SK-N-SH (cell line): ENCODE results near the gene CABLES2. TPM values are rescaled to one million over a fixed set of nuclear protein-coding genes. Genes with fewer than 3 reads are reported as not detected.

ENCODE experiments used
- CTCF ChIA-PET: fragments of 300-600, 350-600 bp; formaldehyde crosslinking; extraction: SDS; loops from one replicate; lab custom pipeline; 2021; lab: Yijun Ruan, JAX
- POLR2A ChIA-PET: fragments of 350-600 bp; sonication (Branson Sonifier 250); formaldehyde crosslinking; extraction: SDS; loops from one replicate; lab custom pipeline; 2020; ENCODE audit warnings: antibody characterized with exemption, inconsistent platforms; lab: Yijun Ruan, JAX
- DNase-seq: peaks from one replicate; pipeline ENCODE4 v3.0.0; 2012
- H2AFZ ChIP-seq: fragments of 200-600 bp; sonication (generic); 2 replicates; pipeline ENCODE4 v1.8.1; 2016; ENCODE audit warnings: antibody characterized with exemption, mild to moderate bottlenecking, low read depth
- H3F3A ChIP-seq: fragments of 200-600 bp; sonication (generic); replicated peaks from 2 replicates; pipeline ENCODE3; 2016; ENCODE audit warnings: antibody characterized with exemption, mild to moderate bottlenecking; ENCODE audit not compliant: insufficient read depth
- H3K27ac ChIP-seq, 2 experiments: fragments of 200-500 bp in 1 of 2; fragments of 200-600 bp in 1 of 2; sonication (Bioruptor generic) in 1 of 2; sonication (generic), shearing (Covaris generic) in 1 of 2; 2 replicates each; pipeline versions ENCODE4 v1.5.1 to v1.6.1; 2014 to 2016; ENCODE audit warnings: low read depth in 2 of 2, inconsistent platforms in 1 of 2, low read length in 1 of 2, mild to moderate bottlenecking in 1 of 2, mixed read lengths in 1 of 2
- H3K27me3 ChIP-seq: fragments of 200-600 bp; sonication (generic), shearing (Covaris generic); 2 replicates; pipeline ENCODE4 v1.6.1; 2016; ENCODE audit warnings: mixed run types; ENCODE audit not compliant: insufficient read depth
- H3K36me3 ChIP-seq, 2 experiments: fragments of 200-500 bp in 1 of 2; fragments of 200-600 bp in 1 of 2; sonication (Bioruptor generic) in 1 of 2; sonication (generic) in 1 of 2; replicated peaks in 1 of 2; 2 replicates each; pipeline versions ENCODE3 to v1.5.1; 2014 to 2016; ENCODE audit warnings: low read length in 1 of 2, mild to moderate bottlenecking in 1 of 2; ENCODE audit not compliant: insufficient read depth in 2 of 2, control insufficient read depth in 1 of 2
- H3K4me1 ChIP-seq, 2 experiments: fragments of 200-500 bp in 1 of 2; fragments of 200-600 bp in 1 of 2; sonication (Bioruptor generic) in 1 of 2; sonication (generic), shearing (Covaris generic) in 1 of 2; 2 replicates each; pipeline versions ENCODE4 v1.5.1 to v1.6.1; 2014 to 2016; ENCODE audit warnings: low read depth in 1 of 2, low read length in 1 of 2, mixed run types in 1 of 2; ENCODE audit not compliant: insufficient read depth in 2 of 2, control insufficient read depth in 1 of 2
- H3K4me2 ChIP-seq: fragments of 200-600 bp; sonication (generic), shearing (Covaris generic); 2 replicates; pipeline ENCODE4 v1.6.1; 2017; ENCODE audit warnings: mixed run types
- H3K4me3 ChIP-seq, 2 experiments: fragments of 200-500 bp in 1 of 2; fragments of 200-600 bp in 1 of 2; sonication (Bioruptor generic) in 1 of 2; sonication (generic), shearing (Covaris generic) in 1 of 2; 2 replicates each; pipeline versions ENCODE4 v1.5.1 to v1.8.1; 2014 to 2016; ENCODE audit warnings: low read depth in 2 of 2, inconsistent platforms in 1 of 2, low read length in 1 of 2, mild to moderate bottlenecking in 1 of 2, mixed read lengths in 1 of 2, moderate library complexity in 1 of 2
- H3K79me2 ChIP-seq: fragments of 200-600 bp; sonication (generic); 2 replicates; pipeline ENCODE4 v1.8.1; 2017; ENCODE audit warnings: mild to moderate bottlenecking; ENCODE audit not compliant: insufficient read depth
- H3K9ac ChIP-seq: fragments of 200-600 bp; sonication (generic); 2 replicates; pipeline ENCODE4 v1.6.1; 2017; ENCODE audit warnings: mixed run types
- H3K9me2 ChIP-seq: fragments of 200-600 bp; sonication (generic); 2 replicates; pipeline ENCODE4 v1.6.1; 2017; ENCODE audit warnings: mixed run types
- H3K9me3 ChIP-seq: fragments of 200-600 bp; sonication (generic); 2 replicates; pipeline ENCODE4 v1.6.1; 2017; ENCODE audit warnings: mixed run types, mild to moderate bottlenecking, moderate library complexity
- H4K20me1 ChIP-seq: fragments of 200-600 bp; sonication (generic); 2 replicates; pipeline ENCODE4 v1.6.1; 2017; ENCODE audit warnings: mild to moderate bottlenecking, mixed run types; ENCODE audit not compliant: insufficient read depth
- CTCF ChIP-seq: fragments of 200-600 bp; sonication (generic); IDR thresholded peaks from 2 replicates; pipeline ENCODE4 v1.6.1; 2017; ENCODE audit warnings: antibody characterized with exemption, mild to moderate bottlenecking, moderate library complexity
- EP300 ChIP-seq, 2 experiments: IDR thresholded peaks; 2 replicates each; pipeline versions ENCODE4 v1.4.0 to v1.6.1; 2012; ENCODE audit warnings: borderline replicate concordance in 1 of 2, low read depth in 1 of 2, low read length in 1 of 2
- FOXJ3 ChIP-seq: sonication (generic); formaldehyde crosslinking; IDR thresholded peaks from 2 replicates; pipeline ENCODE4 v1.5.1; 2020; ENCODE audit warnings: mild to moderate bottlenecking, missing genetic modification reagents
- FOXM1 ChIP-seq: IDR thresholded peaks from 2 replicates; pipeline ENCODE4 v1.4.0; 2012; ENCODE audit warnings: low read depth, mild to moderate bottlenecking
- IRF3 ChIP-seq: fragments of 150-350 bp; IDR thresholded peaks from 2 replicates; pipeline ENCODE4 v1.6.1; 2016; ENCODE audit warnings: mild to moderate bottlenecking, low read depth, low read length
- MAX ChIP-seq: IDR thresholded peaks from 2 replicates; pipeline ENCODE4 v1.4.0; 2012; ENCODE audit warnings: low read depth
- MEF2A ChIP-seq: IDR thresholded peaks from 2 replicates; pipeline ENCODE4 v1.4.0; 2012; ENCODE audit warnings: low read depth, borderline replicate concordance
- MXI1 ChIP-seq: IDR thresholded peaks from 2 replicates; pipeline ENCODE4 v1.6.1; 2012; ENCODE audit warnings: mild to moderate bottlenecking, low read depth, low read length, improper control_type of control experiment
- NFIC ChIP-seq: IDR thresholded peaks from 2 replicates; pipeline ENCODE4 v1.4.0; 2012; ENCODE audit warnings: borderline replicate concordance
- NRF1 ChIP-seq: IDR thresholded peaks from 2 replicates; pipeline ENCODE4 v1.6.1; 2012; ENCODE audit warnings: low read depth, mild to moderate bottlenecking, low read length
- PBX3 ChIP-seq: IDR thresholded peaks from 2 replicates; pipeline ENCODE4; 2012
- POLR2AphosphoS5 ChIP-seq: IDR thresholded peaks from 2 replicates; pipeline ENCODE4 v1.6.1; 2012; ENCODE audit warnings: low read depth, low read length
- RAD21 ChIP-seq: IDR thresholded peaks from 2 replicates; pipeline ENCODE4 v1.6.1; 2012; ENCODE audit warnings: mild to moderate bottlenecking, low read length
- RCOR1 ChIP-seq: fragments of 150-350 bp; IDR thresholded peaks from 2 replicates; pipeline ENCODE4 v1.6.1; 2017; ENCODE audit warnings: antibody characterized with exemption, low read length
- RXRA ChIP-seq: IDR thresholded peaks from 2 replicates; pipeline ENCODE4 v1.4.0; 2012; ENCODE audit warnings: low read depth, mild to moderate bottlenecking, borderline replicate concordance
- SIN3A ChIP-seq: IDR thresholded peaks from 2 replicates; pipeline ENCODE4 v1.6.1; 2012; ENCODE audit warnings: low read depth, mild to moderate bottlenecking, low read length, moderate library complexity, borderline replicate concordance
- SMC3 ChIP-seq: IDR thresholded peaks from 2 replicates; pipeline ENCODE4 v1.6.1; 2012; ENCODE audit warnings: low read depth, low read length, improper control_type of control experiment
- TEAD4 ChIP-seq: IDR thresholded peaks from 2 replicates; pipeline ENCODE4 v1.4.0; 2012; ENCODE audit warnings: mild to moderate bottlenecking, borderline replicate concordance; ENCODE audit not compliant: insufficient read depth
- USF1 ChIP-seq: IDR thresholded peaks from 2 replicates; pipeline ENCODE4 v1.4.0; 2012; ENCODE audit warnings: low read depth, borderline replicate concordance
- YY1 ChIP-seq: IDR thresholded peaks from 2 replicates; pipeline ENCODE4 v1.4.0; 2012; ENCODE audit warnings: low read depth, mild to moderate bottlenecking
- WGBS: methylation state at CpG from one replicate; pipeline ENCODE4 v1.1.6; 2017; ENCODE audit warnings: low lambda C conversion rate; 5-methylcytosine and 5-hydroxymethylcytosine counted together
- polyA plus RNA-seq, 3 experiments: library from polyadenylated mRNA; depleted of rRNA; stranded (reverse); fragments of >200 nt; gene quantifications; 2 replicates each; pipeline ENCODE4 v1.2.3, GENCODE V29; 2012

Gene CABLES2
- polyA plus RNA-seq, 1 of the 3 experiments (the other 2 are of a cell fraction), result 4.8 TPM

- peak overlapping the region in 1 of 2 experiments; percentile 43; a peak in 1 of 4 replicates for H3K27ac ChIP-seq
- H3K4me1 ChIP-seq, result peaks cover 0 to 40% of the 10 kb centered on the region in 2 experiments; a peak in 1 of 4 replicates
- peaks cover 10% of the 10 kb centered on the region; the same call in 1 of the 2 replicates for H3K79me2 ChIP-seq
- no peaks in the 10 kb centered on the region for H3F3A ChIP-seq
- no peaks in the 10 kb centered on the region for H3K27me3 ChIP-seq
- H3K9ac ChIP-seq, result no peak overlapping the region
- no peaks in the 10 kb centered on the region for H3K9me3 ChIP-seq
- CTCF ChIA-PET, result interaction anchor here (1.0 to 1.5 kb wide), 6 partner anchors 12 to 405 kb away, joined by 3 to 5 read pairs (median 4); partner anchors contain the start of gene ADRM1
- H2AFZ ChIP-seq, result no peak overlapping the region
- H4K20me1 ChIP-seq, result peaks cover 5% of the 10 kb centered on the region; the same call in 1 of the 2 replicates
- 79% methylated on average over 4 of the region's 23 CpGs for WGBS
- no peak overlapping the region for H3K4me2 ChIP-seq
- H3K36me3 ChIP-seq, result no peaks in the 10 kb centered on the region
- H3K4me3 ChIP-seq, result no peak overlapping the region
- no peaks in the 10 kb centered on the region for H3K9me2 ChIP-seq
- no peak for TF ChIP-seq NFIC
- no peak for TF ChIP-seq IRF3
- no peak for TF ChIP-seq RXRA
- no peak for TF ChIP-seq PBX3
- TF ChIP-seq EP300 (IDR thresholded peaks at IDR 0.05; ENCODE audit: borderline replicate concordance in 1 of 2, low read depth in 1 of 2, low read length in 1 of 2), result no peak
- TF ChIP-seq TEAD4, result no peak
- TF ChIP-seq RCOR1, result no peak
- no peak for TF ChIP-seq SIN3A
- TF ChIP-seq CTCF, result no peak
- TF ChIP-seq FOXJ3 (CRISPR knock-in tag), result no peak
- no peak for TF ChIP-seq NRF1
- TF ChIP-seq FOXM1, result no peak
- no peak for TF ChIP-seq MAX
- TF ChIP-seq SMC3, result no peak
- no peak for TF ChIP-seq MEF2A
- no peak for TF ChIP-seq USF1
- no peak for TF ChIP-seq MXI1
- TF ChIP-seq YY1, result no peak
- no peak for TF ChIP-seq RAD21
- TF ChIP-seq POLR2AphosphoS5, result no peak
- POLR2A ChIA-PET, result interaction anchor here (1.3 kb wide), 1 partner anchor 15 kb away, joined by 4 read pairs; no protein-coding TSS in a partner anchor
- DNase-seq, result no peak
Observed at GRCh38 chr20:62402456-62403150, 4.5 kb downstream of the CABLES2 start.
